ENCODE results near the gene NYAP2.

GRCh38 chr2:225422145-225422544 lies 22.6 kb downstream of the NYAP2 start:
- no peak for TF ChIP-seq CTCF (IDR thresholded peaks at IDR 0.05)
- TF ChIP-seq POLR2A (IDR thresholded peaks at IDR 0.05), result no peak

Data from uterus (tissue), 2 donors.